HG03457 (cell line): ENCODE results near the gene MATR3.
A peak's percentile ranks its signal among the peaks of the same experiment; 100 is the strongest.

Source experiments
- ATAC-seq: cut with Tn5 transposase; IDR thresholded peaks from one replicate; pipeline ENCODE4 v1.9.1; 2021; ENCODE audit warnings: moderate number of reproducible peaks; ENCODE audit not compliant: unreplicated experiment

Gene MATR3

GRCh38 chr5:139271201-139272027 lies 22.1 kb upstream of the MATR3 start:
- ATAC-seq = no peak

GRCh38 chr5:139272471-139273321 lies 20.8 kb upstream of the MATR3 start:
- no peak for ATAC-seq

- ATAC-seq = peak; percentile 2
Measured at GRCh38 chr5:139273322-139273571, 20.3 kb upstream of the MATR3 start.

GRCh38 chr5:139273572-139274289 lies 19.8 kb upstream of the MATR3 start:
- peak; percentile 64 for ATAC-seq

GRCh38 chr5:139275536-139275935 lies 18.0 kb upstream of the MATR3 start:
- no peak for ATAC-seq

GRCh38 chr5:139275956-139276355 lies 17.6 kb upstream of the MATR3 start:
- no peak for ATAC-seq

GRCh38 chr5:139276426-139276825 lies 17.1 kb upstream of the MATR3 start:
- ATAC-seq = no peak

GRCh38 chr5:139277171-139277570 lies 16.4 kb upstream of the MATR3 start:
- ATAC-seq = no peak

- no peak for ATAC-seq
Measured at GRCh38 chr5:139278540-139279274, 14.8 kb upstream of the MATR3 start.

GRCh38 chr5:139282197-139282557 lies 11.4 kb upstream of the MATR3 start:
- ATAC-seq = no peak

GRCh38 chr5:139283252-139284166 lies 10.0 kb upstream of the MATR3 start:
- no peak for ATAC-seq

GRCh38 chr5:139284295-139284694 lies 9.2 kb upstream of the MATR3 start:
- no peak for ATAC-seq

- ATAC-seq = no peak
Measured at GRCh38 chr5:139285651-139286392, 7.7 kb upstream of the MATR3 start.

GRCh38 chr5:139287890-139288635 lies 5.5 kb upstream of the MATR3 start:
- ATAC-seq = no peak

GRCh38 chr5:139291051-139291450 lies 2.5 kb upstream of the MATR3 start:
- no peak for ATAC-seq

- ATAC-seq = no peak
Measured at GRCh38 chr5:139293202-139293506, 386 bp upstream of the MATR3 start.

GRCh38 chr5:139294374-139295165 lies 1.0 kb downstream of the MATR3 start:
- peak; percentile 12 for ATAC-seq
